ENCODE measurements around the gene NCOR1.

DNA sequence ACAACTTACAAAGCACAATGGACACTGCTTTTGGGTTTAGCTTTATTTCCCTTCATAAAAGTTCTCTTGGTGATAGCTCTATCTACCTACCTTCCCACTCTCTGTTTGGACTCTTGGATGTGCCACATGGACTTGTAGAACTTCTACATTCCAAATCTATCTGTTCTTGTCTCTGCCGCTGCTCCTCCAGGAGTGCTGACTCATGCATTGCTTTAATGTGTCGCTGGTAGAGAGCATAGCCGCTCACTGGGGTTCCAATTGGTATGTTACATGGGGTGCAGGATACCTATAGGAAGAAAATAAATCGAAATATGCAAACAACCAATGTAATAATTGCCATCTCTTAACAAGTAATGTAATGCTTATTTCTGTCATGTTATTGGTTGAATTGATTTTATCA is 123.6 kb downstream of the NCOR1 start:
- TF ChIP-seq, protein P1, sequence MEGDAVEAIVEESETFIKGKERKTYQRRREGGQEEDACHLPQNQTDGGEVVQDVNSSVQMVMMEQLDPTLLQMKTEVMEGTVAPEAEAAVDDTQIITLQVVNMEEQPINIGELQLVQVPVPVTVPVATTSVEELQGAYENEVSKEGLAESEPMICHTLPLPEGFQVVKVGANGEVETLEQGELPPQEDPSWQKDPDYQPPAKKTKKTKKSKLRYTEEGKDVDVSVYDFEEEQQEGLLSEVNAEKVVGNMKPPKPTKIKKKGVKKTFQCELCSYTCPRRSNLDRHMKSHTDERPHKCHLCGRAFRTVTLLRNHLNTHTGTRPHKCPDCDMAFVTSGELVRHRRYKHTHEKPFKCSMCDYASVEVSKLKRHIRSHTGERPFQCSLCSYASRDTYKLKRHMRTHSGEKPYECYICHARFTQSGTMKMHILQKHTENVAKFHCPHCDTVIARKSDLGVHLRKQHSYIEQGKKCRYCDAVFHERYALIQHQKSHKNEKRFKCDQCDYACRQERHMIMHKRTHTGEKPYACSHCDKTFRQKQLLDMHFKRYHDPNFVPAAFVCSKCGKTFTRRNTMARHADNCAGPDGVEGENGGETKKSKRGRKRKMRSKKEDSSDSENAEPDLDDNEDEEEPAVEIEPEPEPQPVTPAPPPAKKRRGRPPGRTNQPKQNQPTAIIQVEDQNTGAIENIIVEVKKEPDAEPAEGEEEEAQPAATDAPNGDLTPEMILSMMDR (IDR thresholded peaks at IDR 0.05; ENCODE audit: low read depth, low read length): no peak
- TF ChIP-seq EZH2phosphoT487 (IDR thresholded peaks at IDR 0.05; ENCODE audit: low read depth): no peak
